Uterus (tissue), 4 donors: ENCODE measurements around the gene MBD3L1. TPM values are rescaled to one million over a fixed set of nuclear protein-coding genes. Genes with fewer than 3 reads are reported as not detected.

Source experiments
- DNase-seq, 2 donors: peaks; one replicate each; pipeline ENCODE4 v3.0.0-alpha.2; 2019 to 2020
- H3K27ac ChIP-seq, 2 donors: fragments of 200-600 bp; sonication (generic); 1 replicate in 1 of 2; 2 replicates in 1 of 2; pipeline ENCODE4 v1.5.1; 2016 to 2018
- H3K27me3 ChIP-seq, 2 donors: fragments of 200-600 bp; sonication (generic); one replicate each; pipeline ENCODE4 v1.5.1; 2018 to 2019; ENCODE audit warnings: control low read depth in 1 of 2
- H3K36me3 ChIP-seq, 2 donors: fragments of 200-600 bp; sonication (generic); one replicate each; pipeline ENCODE4 v1.5.1; 2019; ENCODE audit warnings: control low read depth in 1 of 2
- H3K4me1 ChIP-seq, 2 donors: fragments of 200-600 bp; sonication (generic); one replicate each; pipeline ENCODE4 v1.5.1; 2018 to 2019; ENCODE audit warnings: control low read depth in 1 of 2
- H3K4me3 ChIP-seq, 2 donors: fragments of 200-600 bp; sonication (generic); 1 replicate in 1 of 2; 2 replicates in 1 of 2; pipeline ENCODE4 v1.5.1; 2018 to 2019; ENCODE audit warnings: mild to moderate bottlenecking in 1 of 2
- H3K9me3 ChIP-seq, 2 donors: fragments of 200-600 bp; sonication (generic); one replicate each; pipeline ENCODE4 v1.5.1; 2019; ENCODE audit warnings: control low read depth in 1 of 2
- CTCF ChIP-seq, 4 experiments: fragments of 200-600 bp in 2 of 4; fragments of 450-650 bp in 2 of 4; sonication (generic) in 2 of 4; IDR thresholded peaks; one replicate each; pipeline ENCODE4 v1.5.1; 2016 to 2019; ENCODE audit warnings: antibody characterized with exemption in 4 of 4, mild to moderate bottlenecking in 2 of 4, moderate library complexity in 1 of 4
- POLR2A ChIP-seq, 2 donors: fragments of 450-650 bp; IDR thresholded peaks; one replicate each; pipeline ENCODE4 v1.6.1; 2016; ENCODE audit warnings: antibody characterized with exemption in 2 of 2, mild to moderate bottlenecking in 1 of 2, moderate library complexity in 1 of 2
- intact Hi-C: fragments of 100-400 bp; cut with DNase I; formaldehyde crosslinking; loops from one replicate; pipeline ENCODE4 v1.15.1; 2023; ENCODE audit warnings: low total_unique reads
- total RNA-seq, 4 donors: library from RNA; depleted of rRNA in 3 of 4; stranded (reverse); fragments of >200 nt in 3 of 4; gene quantifications; one replicate each; pipeline versions ENCODE4 v1.1.0 to v1.2.4, GENCODE V29; 2014 to 2023
- donor health status: DM: yes; HTN: yes; CAD: no.

The MBD3L1 gene
- total RNA-seq, 4 donors from 2014 or later, result not detected

DNA sequence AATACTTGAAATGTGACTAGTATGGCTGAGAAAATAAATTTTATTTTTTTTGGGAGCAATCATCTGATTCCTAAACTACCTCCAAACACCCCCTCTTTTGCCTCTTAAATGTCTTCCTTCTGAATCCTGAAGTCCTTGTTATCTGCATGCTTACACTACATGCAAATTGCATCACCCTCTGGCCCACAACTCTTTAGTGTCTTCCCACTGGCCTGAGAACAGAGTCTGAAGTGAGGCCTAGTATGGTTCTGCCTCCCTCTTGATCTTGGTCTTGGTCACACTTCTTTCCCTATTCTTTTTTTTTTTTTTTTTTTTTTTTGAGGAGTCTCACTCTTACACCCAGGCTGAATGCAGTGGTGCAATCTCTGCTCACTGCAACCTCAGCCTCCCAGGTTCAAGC is 4.9 kb upstream of the MBD3L1 start:
- no peak for DNase-seq
- TF ChIP-seq POLR2A (IDR thresholded peaks at IDR 0.05) (no peak), CTCF (IDR thresholded peaks at IDR 0.05) (no peak)
- no peak overlapping the region for H3K27ac ChIP-seq
- intact Hi-C loops, result no loop called here
- no peaks in the 10 kb centered on the region for H3K36me3 ChIP-seq
- no peaks in the 10 kb centered on the region for H3K9me3 ChIP-seq
- no peaks in the 10 kb centered on the region for H3K27me3 ChIP-seq
- H3K4me3 ChIP-seq, result no peak overlapping the region
- peaks cover 0 to 6% of the 10 kb centered on the region in 2 donors for H3K4me1 ChIP-seq

- Histone ChIP-seq H3K4me1 (peaks cover 0 to 6% of the 10 kb centered on the region in 2 donors), H3K36me3 (no peaks in the 10 kb centered on the region), H3K4me3 (peak overlapping the region; percentile 56 to 85), H3K27ac (peak overlapping the region; percentile 92 to 96), H3K27me3 (no peaks in the 10 kb centered on the region), H3K9me3 (no peaks in the 10 kb centered on the region)
- intact Hi-C loops, result no loop called here
- no peak for TF ChIP-seq POLR2A (IDR thresholded peaks at IDR 0.05)
- TF ChIP-seq CTCF (IDR thresholded peaks at IDR 0.05), result no peak
- no peak for DNase-seq
Observed at GRCh38 chr19:8831373-8831772, 804 bp upstream of the MBD3L1 start.

DNA sequence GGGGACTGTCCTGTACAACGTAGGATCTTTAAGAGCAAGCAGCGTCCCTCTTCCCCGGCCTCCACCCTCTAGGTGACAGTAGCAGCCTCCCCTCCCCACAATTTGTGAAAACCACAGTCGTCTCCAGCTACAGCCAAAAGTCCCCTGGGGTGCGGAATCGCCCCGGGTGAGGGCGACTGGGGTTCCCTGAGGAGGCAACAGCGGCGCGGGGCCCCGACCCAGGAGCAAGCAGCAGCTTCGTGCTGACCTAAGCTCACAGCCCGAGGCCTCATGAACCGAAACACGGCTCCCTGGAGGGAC is 395 bp upstream of the MBD3L1 start:
- intact Hi-C loops, result no loop called here
- Histone ChIP-seq H3K27ac (peak overlapping the region; percentile 92 to 96), H3K9me3 (no peaks in the 10 kb centered on the region), H3K27me3 (no peaks in the 10 kb centered on the region), H3K4me3 (peak overlapping the region; percentile 56 to 85), H3K36me3 (no peaks in the 10 kb centered on the region), H3K4me1 (peaks cover 0 to 6% of the 10 kb centered on the region in 2 donors)
- no peak for TF ChIP-seq CTCF (IDR thresholded peaks at IDR 0.05)
- TF ChIP-seq POLR2A (IDR thresholded peaks at IDR 0.05), result no peak
- DNase-seq, result no peak

DNA sequence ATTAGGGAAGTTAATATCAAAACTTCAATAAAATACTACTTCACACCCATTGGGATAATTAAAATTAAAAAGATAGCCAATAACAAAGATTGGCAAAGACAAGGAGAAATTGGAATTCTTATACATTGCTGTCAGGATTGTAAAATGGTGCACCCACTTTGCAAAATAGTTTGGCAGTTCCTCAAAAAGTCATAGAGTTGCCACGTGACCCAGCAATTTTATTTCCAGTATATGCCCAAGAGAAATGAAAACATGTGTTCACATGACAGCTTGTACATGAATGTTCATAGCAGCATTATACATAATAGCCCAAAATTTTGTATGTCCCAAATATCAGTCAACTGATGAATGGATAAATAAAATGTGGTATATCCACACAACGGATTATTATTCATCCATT is 3.3 kb downstream of the MBD3L1 start:
- H3K4me3 ChIP-seq, result no peak overlapping the region
- no peaks in the 10 kb centered on the region for H3K27me3 ChIP-seq
- no peaks in the 10 kb centered on the region for H3K9me3 ChIP-seq
- intact Hi-C loops, result no loop called here
- no peak for TF ChIP-seq CTCF (IDR thresholded peaks at IDR 0.05)
- TF ChIP-seq POLR2A (IDR thresholded peaks at IDR 0.05), result no peak
- no peak for DNase-seq
- no peak overlapping the region for H3K27ac ChIP-seq
- H3K4me1 ChIP-seq, result peaks cover 0 to 6% of the 10 kb centered on the region in 2 donors
- H3K36me3 ChIP-seq, result no peaks in the 10 kb centered on the region

- TF ChIP-seq CTCF (IDR thresholded peaks at IDR 0.05) (no peak), POLR2A (IDR thresholded peaks at IDR 0.05) (no peak)
- no peak overlapping the region for H3K27ac ChIP-seq
- no peaks in the 10 kb centered on the region for H3K36me3 ChIP-seq
- intact Hi-C loops, result no loop called here
- DNase-seq, result no peak
- peaks cover 0 to 6% of the 10 kb centered on the region in 2 donors for H3K4me1 ChIP-seq
- H3K4me3 ChIP-seq, result no peak overlapping the region
- no peaks in the 10 kb centered on the region for H3K9me3 ChIP-seq
- H3K27me3 ChIP-seq, result no peaks in the 10 kb centered on the region
Observed at GRCh38 chr19:8835877-8836276, 3.7 kb downstream of the MBD3L1 start.
